Brain microvascular endothelial cell (primary cell): ENCODE results near the gene ITPR2.

Source experiments
- DNase-seq: peaks from one replicate; pipeline ENCODE4 v3.0.0-alpha.2; 2020
- H3K27ac ChIP-seq: fragments of 250-450 bp; sonication (Bioruptor Pico); 2 replicates; pipeline ENCODE4 v1.5.1; 2020; ENCODE audit warnings: mild to moderate bottlenecking, moderate library complexity
- H3K27me3 ChIP-seq: fragments of 250-450 bp; sonication (Bioruptor Pico); replicated peaks from 2 replicates; pipeline ENCODE4 v1.5.1; 2020; ENCODE audit warnings: mild to moderate bottlenecking
- H3K36me3 ChIP-seq: fragments of 250-450 bp; sonication (Bioruptor Pico); replicated peaks from 2 replicates; pipeline ENCODE4 v1.5.1; 2020; ENCODE audit warnings: mild to moderate bottlenecking
- H3K4me3 ChIP-seq: 2 replicates; pipeline ENCODE4 v1.5.1; 2011; ENCODE audit warnings: low read depth, mild to moderate bottlenecking, control low read depth, low read length, moderate library complexity
- in situ Hi-C: cut with HindIII; loops from 2 replicates; pipeline ENCODE4 v1.10.0; 2017; ENCODE audit warnings: low sequenced_read_pairs, low pct_ligation_motif_present
- TF ChIP-seq, protein P1 (sequence below): IDR thresholded peaks from 2 replicates; pipeline ENCODE4 v1.5.1; 2011; ENCODE audit warnings: low read depth, mild to moderate bottlenecking, moderate library complexity, low read length, control low read depth, inconsistent platforms; ENCODE audit errors: missing control alignments

Gene ITPR2

GRCh38 chr12:26744697-26745440 lies 88.1 kb downstream of the ITPR2 start:
- Histone ChIP-seq H3K4me3 (no peak overlapping the region), H3K27ac (peak overlapping the region; percentile 21), H3K27me3 (no peaks in the 10 kb centered on the region), H3K36me3 (no peaks in the 10 kb centered on the region)
- TF ChIP-seq, protein P1, sequence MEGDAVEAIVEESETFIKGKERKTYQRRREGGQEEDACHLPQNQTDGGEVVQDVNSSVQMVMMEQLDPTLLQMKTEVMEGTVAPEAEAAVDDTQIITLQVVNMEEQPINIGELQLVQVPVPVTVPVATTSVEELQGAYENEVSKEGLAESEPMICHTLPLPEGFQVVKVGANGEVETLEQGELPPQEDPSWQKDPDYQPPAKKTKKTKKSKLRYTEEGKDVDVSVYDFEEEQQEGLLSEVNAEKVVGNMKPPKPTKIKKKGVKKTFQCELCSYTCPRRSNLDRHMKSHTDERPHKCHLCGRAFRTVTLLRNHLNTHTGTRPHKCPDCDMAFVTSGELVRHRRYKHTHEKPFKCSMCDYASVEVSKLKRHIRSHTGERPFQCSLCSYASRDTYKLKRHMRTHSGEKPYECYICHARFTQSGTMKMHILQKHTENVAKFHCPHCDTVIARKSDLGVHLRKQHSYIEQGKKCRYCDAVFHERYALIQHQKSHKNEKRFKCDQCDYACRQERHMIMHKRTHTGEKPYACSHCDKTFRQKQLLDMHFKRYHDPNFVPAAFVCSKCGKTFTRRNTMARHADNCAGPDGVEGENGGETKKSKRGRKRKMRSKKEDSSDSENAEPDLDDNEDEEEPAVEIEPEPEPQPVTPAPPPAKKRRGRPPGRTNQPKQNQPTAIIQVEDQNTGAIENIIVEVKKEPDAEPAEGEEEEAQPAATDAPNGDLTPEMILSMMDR, result no peak
- in situ Hi-C loops, result no loop called here
- peak; percentile 50 for DNase-seq

DNA sequence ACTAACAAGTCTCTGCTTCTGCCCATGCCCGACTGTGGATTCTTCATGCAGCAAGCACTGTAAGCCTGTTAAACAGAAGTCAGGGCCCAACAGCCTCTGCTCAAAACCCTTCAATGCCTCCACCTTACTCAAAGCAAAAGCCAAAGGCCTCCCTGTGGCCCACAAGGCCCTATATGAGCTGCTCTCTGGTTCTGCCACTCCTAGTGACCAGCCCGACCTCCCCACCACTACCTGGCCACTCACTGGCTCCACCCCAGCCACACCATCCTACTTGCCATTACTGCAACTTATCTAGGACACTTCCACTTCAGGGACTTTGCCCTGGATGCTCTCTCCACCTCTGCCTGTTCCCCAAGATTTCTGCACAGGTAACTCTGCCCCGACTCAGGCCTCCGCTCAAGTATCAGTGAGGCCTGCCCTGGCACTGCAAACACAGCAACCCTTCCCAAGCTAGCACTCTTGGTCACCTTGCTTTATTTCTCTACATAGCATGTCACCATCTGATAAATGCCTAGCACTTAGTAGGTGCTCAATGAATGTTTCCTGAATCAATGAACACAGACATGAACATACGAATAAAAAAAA lies 88.9 kb downstream of the ITPR2 start:
- Histone ChIP-seq H3K27ac (no peak overlapping the region), H3K36me3 (no peaks in the 10 kb centered on the region), H3K4me3 (no peak overlapping the region), H3K27me3 (no peaks in the 10 kb centered on the region)
- no peak for DNase-seq
- TF ChIP-seq, protein P1, result no peak
- in situ Hi-C loops, result no loop called here

DNA sequence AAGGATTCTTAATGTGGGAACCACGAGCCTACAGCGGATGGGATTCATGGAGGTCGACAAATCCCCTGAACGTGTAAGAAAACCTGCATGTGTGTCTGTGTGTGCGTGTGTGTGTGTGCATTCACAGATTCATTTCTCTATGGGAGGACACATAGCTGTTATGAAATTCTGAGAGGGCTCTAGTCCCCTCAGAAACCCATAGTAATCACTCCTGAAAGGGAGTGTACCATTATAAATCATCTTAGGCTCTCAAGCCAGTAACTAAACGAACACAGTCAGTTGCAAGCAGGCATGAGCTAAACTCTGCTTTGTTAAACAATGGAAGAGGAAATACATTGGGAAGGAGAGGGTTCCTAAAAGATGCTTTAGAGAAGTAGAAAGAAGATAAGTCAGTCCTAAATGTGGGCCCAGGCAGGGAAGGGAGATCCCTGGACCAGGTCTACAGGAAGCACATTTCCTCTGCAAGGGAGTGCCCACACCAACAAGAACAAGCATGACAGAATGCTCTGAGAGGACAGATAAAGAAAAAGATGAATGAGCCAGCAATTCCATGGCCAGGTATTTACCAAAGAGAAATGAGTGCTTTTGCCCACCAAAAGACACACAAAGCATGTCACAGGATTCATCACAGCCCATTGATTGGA lies 91.3 kb downstream of the ITPR2 start:
- TF ChIP-seq, protein P1, result no peak
- in situ Hi-C loops, result no loop called here
- Histone ChIP-seq H3K27me3 (no peaks in the 10 kb centered on the region), H3K36me3 (no peaks in the 10 kb centered on the region), H3K4me3 (no peak overlapping the region), H3K27ac (no peak overlapping the region)
- DNase-seq, result no peak

DNA sequence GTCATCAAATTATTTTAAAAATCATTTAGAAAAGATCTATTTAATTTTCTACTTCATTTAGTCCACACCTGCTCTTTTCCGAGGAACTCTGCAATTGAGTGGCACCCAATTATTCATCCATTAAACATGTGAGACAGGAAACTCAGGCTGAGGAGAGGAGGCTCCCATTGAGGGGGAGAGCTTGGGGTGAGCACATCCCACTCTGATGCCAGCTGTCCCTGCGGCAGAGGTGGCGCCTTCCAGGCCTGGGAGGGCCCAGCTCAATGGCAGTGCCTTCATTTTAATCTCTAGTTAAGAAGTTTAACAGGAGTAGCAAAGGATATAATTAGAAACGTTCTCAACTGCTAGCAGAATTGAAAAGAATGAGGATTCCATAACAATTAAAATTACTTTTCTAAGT lies 92.0 kb downstream of the ITPR2 start:
- H3K36me3 ChIP-seq, result no peaks in the 10 kb centered on the region
- TF ChIP-seq, protein P1, result no peak
- H3K4me3 ChIP-seq, result no peak overlapping the region
- no peak overlapping the region for H3K27ac ChIP-seq
- H3K27me3 ChIP-seq, result no peaks in the 10 kb centered on the region
- in situ Hi-C loops, result no loop called here
- no peak for DNase-seq

- H3K27me3 ChIP-seq, result no peaks in the 10 kb centered on the region
- TF ChIP-seq, protein P1, result no peak
- DNase-seq, result no peak
- no peaks in the 10 kb centered on the region for H3K36me3 ChIP-seq
- no peak overlapping the region for H3K4me3 ChIP-seq
- H3K27ac ChIP-seq, result no peak overlapping the region
- in situ Hi-C loops, result no loop called here
These were observed 92.6 kb downstream of the ITPR2 start for GRCh38 chr12:26740348-26740747.
